ENCODE results near the gene LYZL4.
A peak's percentile ranks its signal among the peaks of the same experiment; 100 is the strongest.

The LYZL4 gene

DNA sequence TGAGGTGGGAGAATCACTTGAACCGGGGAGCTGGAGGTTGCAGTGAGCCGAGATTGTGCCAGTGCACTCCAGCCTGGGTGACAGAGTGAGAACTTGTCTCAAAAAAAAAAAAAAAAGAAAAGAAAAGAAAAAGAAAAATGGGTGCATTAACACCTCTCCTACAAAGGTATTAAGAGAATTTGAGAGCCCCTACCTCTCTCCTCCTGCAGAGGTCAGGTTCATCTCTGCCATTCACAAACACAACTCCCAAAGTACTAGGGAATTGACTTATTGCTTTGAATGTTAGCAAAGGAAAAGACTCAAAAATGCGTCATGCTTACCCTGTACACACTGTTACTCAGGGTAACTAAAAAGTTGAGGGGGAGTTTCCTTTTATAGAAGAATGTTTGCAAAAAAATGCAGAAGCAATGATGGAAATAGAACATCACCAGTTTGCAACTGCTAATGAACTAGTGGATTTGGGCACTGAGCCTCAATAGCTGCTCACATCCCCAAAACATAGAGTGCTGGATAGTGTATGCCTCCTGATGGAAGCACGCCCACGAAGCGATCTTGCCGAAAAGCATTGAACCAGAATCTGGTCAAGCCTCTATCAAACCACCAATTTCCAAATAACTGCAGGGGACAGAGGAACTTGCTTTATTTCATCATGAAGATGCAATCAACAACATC, 15.5 kb upstream of the LYZL4 start:
- DNase-seq = no peak

DNA sequence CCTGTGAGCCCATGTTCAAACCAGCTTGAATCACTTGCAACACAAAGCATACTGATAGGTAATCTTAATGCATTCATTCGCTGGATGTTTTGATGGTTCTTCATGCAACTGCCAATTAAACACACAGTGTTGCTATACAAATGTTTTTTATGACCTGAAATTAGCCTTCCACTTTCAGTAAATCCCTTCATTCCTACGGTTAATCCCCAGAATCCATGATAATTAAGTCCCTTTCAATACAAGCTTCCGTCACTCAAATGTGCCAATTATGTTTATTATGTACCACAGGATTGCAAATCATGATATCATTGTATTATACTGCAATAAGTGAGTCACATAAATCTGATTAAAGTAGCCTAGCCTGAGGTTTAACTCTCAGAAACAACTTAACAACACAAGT, 14.5 kb upstream of the LYZL4 start:
- no peak for DNase-seq

- no peak for DNase-seq
These were observed 11.7 kb upstream of the LYZL4 start for GRCh38 chr3:42421818-42422796.

GRCh38 chr3:42419563-42419962, 9.2 kb upstream of the LYZL4 start:
- DNase-seq = no peak

DNA sequence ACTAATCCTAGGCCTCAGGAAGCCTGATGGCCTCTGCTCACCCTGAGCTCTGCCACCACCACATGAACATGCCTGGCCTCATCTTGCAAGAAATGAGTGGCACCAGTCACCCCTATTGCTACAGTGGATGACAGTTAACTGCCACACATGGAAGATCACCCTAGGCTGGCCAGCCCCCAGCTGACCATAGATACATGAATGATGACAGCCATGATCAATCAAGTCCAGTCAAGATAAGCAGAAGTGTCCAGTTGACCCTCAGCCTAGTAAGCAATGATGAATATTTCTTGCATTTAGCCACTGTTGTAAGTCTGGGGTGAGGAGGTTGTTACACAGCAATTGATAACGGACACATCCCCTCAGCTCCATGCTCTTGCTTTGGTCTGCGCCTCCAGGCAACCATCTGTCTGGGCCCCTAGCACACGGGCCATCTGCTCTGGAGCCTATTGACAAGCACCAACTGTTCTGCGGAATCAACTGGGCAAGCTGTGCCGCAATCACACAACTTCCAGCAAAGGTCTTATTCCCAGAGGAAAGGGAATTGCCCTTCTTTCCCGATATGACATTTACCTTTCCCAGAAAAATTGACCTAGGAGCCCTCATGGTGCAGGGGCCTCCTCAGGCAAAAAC, 2.2 kb upstream of the LYZL4 start:
- no peak for DNase-seq

GRCh38 chr3:42411429-42411828, 1.0 kb upstream of the LYZL4 start:
- no peak for DNase-seq

DNA sequence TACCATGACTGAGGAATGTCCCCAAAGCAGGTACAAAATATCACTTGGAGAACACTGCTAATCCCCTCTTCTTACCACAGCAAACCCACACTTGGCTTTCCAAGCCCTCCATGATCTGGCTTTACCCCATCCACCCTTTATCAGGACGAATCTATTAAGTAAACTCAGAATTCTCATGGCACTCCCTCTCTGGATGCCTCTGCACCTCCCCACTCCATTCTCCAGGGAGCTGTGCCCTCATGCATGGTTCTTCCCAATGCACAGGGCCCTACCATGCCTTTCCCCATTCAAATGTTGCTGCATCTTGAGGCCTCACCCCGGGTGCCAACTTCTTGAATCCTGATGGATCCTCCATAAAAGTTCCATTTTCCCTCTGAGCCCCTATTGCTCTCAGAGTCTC, 2.3 kb downstream of the LYZL4 start:
- no peak for DNase-seq

DNA sequence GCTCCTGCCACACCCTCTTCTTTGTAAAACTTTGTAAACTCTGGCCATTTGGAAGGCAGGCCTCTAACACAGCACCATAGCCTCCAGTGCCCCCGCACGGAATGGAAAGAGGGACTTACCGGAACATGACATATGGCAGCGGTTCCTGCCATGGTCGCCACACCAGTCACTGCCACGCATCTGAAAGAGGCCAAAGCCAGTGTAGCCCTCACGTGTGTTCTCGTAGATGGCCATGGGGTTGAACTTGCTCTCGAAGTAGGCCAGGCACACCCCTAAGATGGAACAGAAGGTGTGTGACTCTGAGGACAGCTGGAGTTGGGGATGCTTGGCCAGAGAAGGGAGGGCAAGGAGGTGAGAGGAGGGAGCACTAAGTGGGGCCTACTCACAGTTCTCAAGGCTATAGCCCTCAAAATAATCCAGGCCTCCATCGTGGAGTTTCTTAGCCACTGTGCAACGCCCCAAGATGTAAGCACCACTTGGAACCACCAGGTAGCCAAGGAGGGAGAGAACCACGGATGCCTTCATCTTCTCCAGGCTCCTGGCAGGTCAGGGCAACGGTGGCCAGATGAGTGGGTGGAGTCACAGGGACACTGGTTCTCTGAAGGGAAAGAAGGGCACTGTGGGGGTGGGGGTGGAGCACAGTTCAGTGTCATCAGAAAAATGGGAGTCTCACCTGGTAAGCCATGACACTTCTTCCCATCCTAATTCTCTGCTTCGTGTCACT, 3.5 kb downstream of the LYZL4 start:
- no peak for DNase-seq

DNA sequence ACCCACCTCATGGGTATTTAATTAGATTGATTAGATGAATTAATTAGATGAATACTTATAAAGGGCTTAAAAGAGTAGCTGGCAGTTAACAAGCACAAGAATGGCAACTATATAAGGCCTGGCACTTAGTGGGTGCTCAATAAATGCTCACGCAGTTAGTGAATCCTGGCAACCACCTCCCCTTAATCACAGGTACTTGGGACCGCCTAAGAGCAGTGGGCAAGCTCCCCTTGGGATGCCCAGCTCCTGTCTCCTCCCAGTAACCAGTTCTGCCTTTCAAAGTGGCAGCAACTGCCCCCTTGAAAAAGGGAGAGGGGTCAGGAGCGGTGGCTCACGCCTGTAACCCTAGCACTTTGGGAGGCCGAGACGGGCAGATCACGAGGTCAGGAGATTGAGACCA, 4.6 kb downstream of the LYZL4 start:
- no peak for DNase-seq

- DNase-seq = no peak
These were observed 6.7 kb downstream of the LYZL4 start for GRCh38 chr3:42403737-42404136.

DNA sequence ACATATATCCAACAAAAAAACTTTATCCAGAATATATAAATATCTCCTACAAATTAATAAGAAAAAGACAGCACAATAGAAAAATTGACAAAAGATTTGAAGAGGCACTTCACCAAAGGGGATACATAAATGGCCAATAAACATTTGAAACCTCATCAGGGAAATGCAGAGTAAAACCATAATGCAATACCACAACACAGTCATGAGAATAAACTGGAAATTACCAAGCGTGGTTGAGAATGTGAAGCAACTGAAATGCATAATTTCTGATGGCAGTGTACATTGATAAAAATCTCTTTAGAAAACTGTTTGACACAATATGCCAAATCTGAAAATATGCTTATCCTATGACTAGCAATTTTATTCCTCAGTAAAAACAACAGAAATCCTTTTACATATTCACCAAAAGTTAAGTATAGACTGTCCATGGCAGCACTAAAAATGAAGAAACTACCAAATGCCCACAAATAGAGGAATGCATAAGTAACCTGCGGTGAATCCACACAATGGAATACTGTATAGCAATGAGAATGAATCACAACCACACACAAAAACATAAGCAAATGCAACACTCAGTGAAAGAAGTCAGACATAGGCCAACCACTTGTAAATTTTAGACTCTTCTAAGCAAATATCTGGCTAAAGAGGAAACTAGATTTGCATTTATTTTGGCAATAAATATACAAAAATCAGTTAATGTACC, 7.9 kb downstream of the LYZL4 start:
- DNase-seq = no peak

GRCh38 chr3:42398080-42398479, 12.3 kb downstream of the LYZL4 start:
- no peak for DNase-seq

- no peak for DNase-seq
These were observed 12.8 kb downstream of the LYZL4 start for GRCh38 chr3:42397644-42398043.

DNA sequence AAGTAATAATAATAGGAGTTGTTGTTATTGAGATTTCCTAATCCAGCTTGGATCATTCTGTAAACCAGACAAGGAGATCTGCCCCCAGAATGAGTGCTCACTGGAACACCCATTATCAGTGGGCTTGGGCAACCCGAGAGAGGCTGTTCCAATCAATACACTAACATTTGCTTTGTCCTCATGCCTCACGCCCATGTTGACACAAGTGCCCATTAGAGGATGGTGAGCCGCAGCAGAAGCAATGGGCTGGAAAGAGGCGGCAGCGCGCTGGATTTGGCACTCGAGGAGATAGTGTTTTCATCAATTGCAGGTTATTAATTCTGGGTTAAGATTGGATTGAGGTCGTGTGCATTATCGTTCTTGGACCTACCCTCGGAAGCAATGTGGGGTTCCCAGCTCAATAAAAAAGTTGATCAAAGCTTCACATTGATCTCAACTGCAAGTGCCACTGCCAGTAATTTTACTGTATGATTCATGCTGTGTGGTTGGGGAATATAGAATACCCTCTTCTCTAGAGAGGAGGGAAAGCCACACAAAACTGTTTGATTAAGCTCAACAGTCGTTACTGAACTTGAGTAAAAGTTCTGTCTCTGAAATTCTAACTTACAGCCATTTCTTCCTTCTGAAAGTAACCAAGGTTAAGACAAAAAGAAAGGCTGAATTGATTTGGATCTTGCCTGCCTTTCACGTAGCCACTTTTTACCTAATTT, 15.7 kb downstream of the LYZL4 start:
- no peak for DNase-seq

GRCh38 chr3:42387802-42388651, 22.4 kb downstream of the LYZL4 start:
- DNase-seq = peak in 1 of 4 experiments; percentile 4

- DNase-seq = no peak
These were observed 28.8 kb downstream of the LYZL4 start for GRCh38 chr3:42381551-42382082.

- DNase-seq = no peak
These were observed 32.7 kb downstream of the LYZL4 start for GRCh38 chr3:42377681-42378080.

GRCh38 chr3:42376344-42376798, 34.0 kb downstream of the LYZL4 start:
- DNase-seq = no peak

DNA sequence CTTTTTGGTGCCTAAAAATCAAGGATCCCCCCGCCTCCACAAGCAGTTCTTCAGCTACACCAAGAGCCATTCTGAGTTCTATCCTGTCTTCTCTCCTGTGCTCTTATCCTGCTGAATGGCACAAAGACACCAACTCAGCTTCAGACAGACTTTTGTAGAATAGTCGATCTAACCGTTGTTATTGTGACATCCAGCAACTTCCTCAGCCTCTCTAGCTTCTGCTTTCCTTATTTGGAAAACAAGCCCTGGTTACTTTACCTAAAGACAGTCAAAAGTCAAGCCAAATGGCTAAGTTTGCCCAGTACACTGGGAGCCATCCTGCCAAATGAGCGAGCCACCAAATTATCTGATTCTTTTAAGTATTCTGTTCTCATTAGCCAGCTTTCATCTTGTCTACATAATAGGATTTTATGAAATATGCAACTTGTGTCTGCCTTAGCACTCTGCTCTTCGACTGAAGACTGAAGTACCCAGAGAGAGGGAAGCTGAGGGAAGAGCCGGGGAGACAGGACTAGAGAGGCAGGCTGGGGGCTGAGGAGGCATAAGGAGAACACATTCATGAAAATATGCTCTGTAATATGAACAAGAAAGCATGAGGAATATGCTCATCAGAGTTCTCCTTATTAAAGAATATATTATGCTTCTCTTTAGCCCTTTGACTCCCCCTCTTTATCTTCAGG, 35.1 kb downstream of the LYZL4 start:
- no peak for DNase-seq

GRCh38 chr3:42371776-42372175, 38.6 kb downstream of the LYZL4 start:
- DNase-seq = no peak

Measured in activated CD4-positive, CD25-positive, alpha-beta regulatory T cell (primary cell).